GM21447 (cell line): ENCODE data around the gene OR5H15.
"Not testable (repeated sequence)": the region's sequence is repeated elsewhere in the genome, so short reads cannot be mapped to it uniquely, and the experiment has no call there.

Experiments
- ATAC-seq: cut with Tn5 transposase; IDR thresholded peaks from one replicate; pipeline ENCODE4 v1.9.1; 2021; ENCODE audit not compliant: unreplicated experiment

Gene OR5H15

DNA sequence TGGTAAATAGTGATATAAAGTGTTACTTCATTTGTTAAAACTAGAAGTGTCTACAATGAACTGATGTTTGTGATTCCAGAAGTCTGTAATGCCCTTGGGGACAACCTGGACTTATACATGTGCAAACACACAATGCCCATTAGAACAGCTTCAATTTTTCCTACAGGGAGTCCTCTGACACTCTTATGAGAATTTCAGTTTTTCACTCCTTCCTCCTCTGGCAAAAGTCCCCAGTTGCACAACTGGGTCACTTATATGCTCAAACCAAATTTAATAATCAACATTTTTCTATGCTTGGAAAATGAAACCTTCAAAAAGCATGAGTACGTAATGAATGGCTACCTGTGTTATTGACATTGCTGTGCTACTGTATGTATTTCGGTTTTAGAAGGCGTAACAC, at the start of gene OR5H15:
OR5H15 (plus strand) TSS at position 301 of the 400 bp plus-strand sequence. CDS start 2,004 bp downstream, outside the sequence.
- ATAC-seq: no peak

- ATAC-seq: no peak
Measured at GRCh38 chr3:98130421-98130820, 36.1 kb upstream of the OR5H15 start, which contains the start of gene OR5H1. TSS of gene OR5H1 (plus strand) at chr3:98130721. CDS start at chr3:98132698, 1,977 bp downstream.

DNA sequence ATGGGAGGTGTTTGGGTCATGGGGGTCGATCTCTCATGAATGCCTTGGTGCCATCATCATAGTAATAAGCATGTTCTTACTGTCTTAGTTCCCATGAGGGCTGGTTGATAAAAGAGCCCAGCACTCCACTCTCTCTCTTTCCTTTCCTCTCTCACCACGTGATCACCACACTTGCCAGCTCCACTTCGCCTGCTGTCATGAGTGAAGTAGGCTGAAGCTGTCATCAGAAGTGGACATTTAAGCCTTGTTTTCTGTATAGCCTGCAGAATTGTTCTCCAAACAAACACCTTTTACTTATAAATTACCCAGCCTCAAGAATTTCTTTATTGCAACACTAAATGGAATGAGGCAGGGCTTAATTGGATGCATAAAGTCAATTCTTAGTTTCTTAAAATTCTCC, 29.9 kb upstream of the OR5H15 start:
- ATAC-seq: no peak

DNA sequence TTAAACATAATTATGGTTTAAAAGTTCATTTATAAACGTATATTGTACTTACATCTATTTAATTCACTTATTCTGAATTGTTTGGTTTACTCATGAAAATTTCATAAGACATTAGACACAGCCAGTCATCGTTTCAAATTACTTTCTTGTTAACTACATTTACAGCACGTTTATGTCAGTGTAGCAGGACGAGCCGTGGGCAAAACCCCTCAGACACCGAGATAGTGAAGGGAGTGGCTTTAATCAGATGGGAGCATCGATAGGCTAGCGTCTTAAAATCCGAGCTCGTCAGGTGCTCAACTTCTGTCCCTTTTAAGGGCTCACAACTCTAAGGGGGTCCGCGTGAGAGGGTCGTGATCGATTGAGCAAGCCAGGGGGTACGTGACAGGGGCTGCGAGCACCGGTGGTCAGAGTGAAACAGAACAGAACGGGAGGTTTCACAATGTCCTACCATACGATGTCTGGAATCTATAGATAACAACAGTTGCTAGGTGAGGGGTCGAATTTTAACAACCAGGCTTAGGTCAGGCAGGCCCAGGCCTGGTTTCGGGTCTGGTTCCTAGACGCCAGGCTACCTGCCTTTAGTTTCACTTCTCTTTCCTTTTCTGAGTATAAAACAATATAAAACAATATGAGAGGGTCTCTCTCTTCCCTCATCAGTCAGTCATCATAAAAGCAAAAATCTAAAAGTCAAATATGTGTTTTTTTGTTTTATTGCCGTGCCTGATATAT, 28.5 kb upstream of the OR5H15 start:
- ATAC-seq: not testable (repeated sequence)

DNA sequence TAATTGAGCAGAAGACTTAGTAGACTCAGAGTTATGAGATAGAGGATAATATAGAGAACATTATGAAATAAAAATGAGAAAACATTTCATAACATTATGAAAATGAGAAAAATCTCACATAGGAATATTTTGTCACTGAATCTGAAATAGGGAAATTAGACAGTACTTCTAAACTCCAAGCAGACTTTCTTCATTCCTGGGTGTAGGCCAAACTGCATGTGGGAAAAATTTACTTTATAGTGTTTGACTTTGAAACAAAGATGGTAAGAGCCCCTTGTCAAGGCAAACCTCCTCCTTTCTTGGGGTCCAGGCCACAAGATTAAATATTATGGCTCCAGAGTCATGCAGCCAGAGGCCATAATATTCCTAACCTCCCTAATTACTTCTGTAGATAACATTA, 26.0 kb upstream of the OR5H15 start:
- ATAC-seq: no peak

DNA sequence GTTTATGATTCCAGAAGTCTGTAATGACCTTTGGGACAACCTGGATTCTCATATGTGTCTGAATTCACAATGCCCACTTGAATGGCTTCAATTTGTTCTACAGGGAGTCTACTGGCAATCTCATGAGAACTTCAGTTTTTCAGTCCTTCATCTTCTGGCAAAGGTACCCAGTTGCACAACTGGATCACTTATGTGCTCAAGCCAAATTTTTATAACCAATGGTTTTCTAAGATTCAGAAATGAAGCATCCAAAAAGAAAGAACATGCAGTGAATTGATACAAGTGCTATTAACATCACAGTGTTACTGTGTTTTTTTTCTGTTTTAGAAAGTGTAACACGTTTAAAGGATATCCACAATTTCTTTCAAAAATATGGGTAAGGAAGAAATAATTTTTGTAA, 19.3 kb upstream of the OR5H15 start, which contains the start of gene OR5H14:
OR5H14 (plus strand) TSS at position 301 of the 400 bp plus-strand sequence. CDS start 1,907 bp downstream, outside the sequence.
- no peak for ATAC-seq

GRCh38 chr3:98148751-98149150, 17.7 kb upstream of the OR5H15 start:
- ATAC-seq: no peak

- not testable (repeated sequence) for ATAC-seq
Measured at GRCh38 chr3:98149456-98149855, 17.0 kb upstream of the OR5H15 start.

DNA sequence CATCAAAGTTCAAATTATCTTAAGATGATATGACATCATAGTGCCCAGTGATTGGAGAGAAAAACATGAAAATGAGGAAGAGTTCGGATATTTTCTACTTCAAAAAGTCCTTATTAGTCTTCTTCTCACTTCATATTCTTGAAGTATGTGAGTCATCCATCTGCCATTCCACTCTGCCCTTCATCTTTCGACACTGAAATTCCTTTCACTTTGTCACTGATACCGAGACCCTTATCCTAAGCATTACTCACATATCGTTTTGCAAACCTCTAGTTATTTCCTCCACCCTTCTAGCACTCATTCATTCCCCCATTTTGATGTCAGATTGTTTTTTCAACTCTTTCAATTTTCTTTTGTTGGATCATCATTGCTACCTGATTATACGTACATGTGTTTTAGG, 15.3 kb upstream of the OR5H15 start:
- ATAC-seq: no peak

DNA sequence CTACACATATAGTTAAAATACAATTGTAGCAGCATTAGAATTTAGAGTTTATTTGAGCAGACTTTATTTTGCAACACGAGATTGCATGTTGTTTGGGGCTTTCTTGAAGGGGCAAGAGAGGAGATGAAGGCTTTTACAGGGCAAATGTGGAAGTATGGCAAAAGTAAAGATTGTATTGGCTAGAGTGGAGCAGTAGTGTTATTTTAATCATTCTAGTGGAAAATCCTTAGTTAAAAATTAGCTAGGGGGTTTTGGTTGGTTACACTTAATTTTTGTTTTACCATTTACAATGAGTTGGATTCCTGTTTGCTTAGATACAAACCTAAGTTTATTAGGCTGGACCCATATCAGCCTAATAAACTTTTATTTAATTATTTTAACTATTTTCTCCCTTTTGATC, 4.6 kb downstream of the OR5H15 start:
- ATAC-seq: no peak

GRCh38 chr3:98172621-98173020, 6.1 kb downstream of the OR5H15 start:
- ATAC-seq: no peak

- ATAC-seq: no peak
Measured at GRCh38 chr3:98180319-98180890, 13.9 kb downstream of the OR5H15 start.

DNA sequence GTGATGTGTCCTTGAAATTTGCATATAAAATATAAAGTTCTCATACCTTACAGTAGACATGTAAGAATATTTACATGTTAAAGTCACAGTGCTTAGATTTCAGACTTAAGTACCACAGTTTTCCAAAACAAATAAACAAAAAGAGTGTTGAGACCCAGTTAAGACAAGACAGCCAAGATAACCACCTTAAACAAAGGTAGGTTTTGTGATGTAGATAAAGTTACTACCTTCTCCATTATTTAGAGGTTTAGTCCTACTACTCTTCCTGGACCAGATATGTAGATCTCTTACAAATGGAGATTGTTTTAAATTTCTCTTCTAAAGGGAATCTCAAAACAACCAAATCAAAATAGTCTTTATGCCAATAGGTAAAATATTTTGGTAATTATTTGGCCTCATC, 15.7 kb downstream of the OR5H15 start:
- no peak for ATAC-seq

DNA sequence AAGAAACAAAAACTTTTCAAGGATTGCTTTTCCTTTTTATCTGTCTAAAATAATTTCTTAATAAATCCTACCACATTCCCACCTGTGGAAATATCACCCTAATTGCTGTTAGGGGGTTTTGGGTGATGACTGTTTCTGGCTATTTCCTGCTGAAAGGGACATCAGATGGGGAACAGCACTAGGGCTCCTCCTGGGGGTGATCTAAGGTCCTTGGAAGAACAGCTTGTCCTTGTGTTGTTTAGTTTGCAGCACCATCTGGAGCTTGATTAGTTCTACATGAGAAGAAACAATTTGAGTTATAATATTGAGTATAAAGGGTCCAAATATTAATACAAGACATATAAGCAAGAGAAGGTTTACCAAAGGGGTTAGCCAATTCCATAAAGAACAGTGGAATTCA, 18.7 kb downstream of the OR5H15 start:
- no peak for ATAC-seq

DNA sequence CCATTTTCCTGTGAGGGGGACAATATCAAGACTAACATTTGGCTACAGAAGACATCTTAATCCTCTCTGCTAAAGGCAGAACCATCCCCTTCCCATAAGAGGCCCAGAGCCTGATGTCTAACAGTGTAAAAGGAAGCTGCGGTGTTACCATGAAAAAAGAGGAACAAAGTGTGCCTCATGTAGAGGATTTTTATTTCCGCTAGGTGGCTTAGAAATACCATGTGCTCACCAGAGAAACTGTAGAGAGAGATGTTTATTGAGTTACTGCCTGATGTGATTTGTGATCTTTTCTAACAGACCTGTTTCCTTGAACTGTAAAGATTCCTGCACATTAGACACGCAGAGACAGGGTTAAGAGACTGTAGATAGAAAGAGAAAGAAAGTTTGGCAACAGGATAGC, 22.0 kb downstream of the OR5H15 start:
- ATAC-seq: peak; percentile 81

DNA sequence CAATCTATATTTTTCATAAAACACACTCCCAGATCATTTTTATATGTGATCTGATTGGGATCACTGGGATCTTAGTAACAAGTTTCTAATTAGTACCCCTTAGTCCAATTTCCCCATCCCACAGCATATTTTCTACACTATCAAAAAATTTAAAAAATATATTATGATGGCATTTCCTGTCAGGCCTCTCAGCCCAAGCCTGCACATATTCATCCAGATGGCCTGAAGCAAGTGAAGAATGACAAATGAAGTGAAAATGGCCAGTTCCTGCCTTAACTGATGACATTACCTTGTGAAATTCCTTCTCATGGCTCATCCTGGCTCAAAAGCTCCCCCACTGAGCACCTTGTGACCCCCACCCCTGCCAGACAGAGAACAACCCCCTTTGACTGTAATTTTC, 24.4 kb downstream of the OR5H15 start:
- ATAC-seq: not testable (repeated sequence)

GRCh38 chr3:98196293-98196692, 29.8 kb downstream of the OR5H15 start:
- ATAC-seq: not testable (repeated sequence)

DNA sequence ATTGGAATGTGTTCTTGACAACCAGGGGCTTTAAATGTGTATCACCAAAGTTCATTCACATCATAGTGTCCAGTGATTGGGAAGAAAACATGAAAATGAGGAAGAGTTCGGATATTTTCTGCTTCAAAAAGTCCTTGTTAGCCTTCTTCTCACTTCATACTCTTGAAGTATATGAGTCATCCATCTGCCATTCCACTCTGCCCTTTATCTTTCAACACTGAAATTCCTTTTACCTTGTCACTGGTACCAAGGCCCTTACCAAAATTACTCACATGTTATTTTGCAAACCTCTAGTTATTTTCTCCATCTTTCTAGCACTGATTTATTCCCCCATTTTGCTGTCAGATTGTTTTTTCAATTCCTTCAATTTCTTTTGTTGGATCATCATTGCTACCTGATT, 32.5 kb downstream of the OR5H15 start:
- ATAC-seq: no peak

DNA sequence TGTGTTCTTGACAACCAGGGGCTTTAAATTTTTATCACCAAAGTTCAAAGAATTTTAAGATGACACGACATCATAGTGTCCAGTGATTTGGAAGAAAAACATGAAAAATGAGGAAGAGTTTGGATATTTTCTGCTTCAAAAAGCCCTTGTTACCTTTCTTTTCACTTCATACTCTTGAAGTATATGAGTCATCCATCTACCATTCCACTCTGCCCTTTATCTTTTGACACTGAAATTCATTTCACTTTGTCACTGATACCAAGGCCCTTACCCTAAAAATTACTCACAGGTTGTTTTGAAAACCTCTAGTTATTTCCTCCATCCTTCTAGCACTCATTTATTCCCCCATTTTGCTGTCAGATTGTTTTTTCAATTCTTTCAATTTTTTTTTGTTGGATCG, 42.7 kb downstream of the OR5H15 start:
- ATAC-seq: no peak

- no peak for ATAC-seq
Measured at GRCh38 chr3:98213276-98213675, 46.8 kb downstream of the OR5H15 start.

DNA sequence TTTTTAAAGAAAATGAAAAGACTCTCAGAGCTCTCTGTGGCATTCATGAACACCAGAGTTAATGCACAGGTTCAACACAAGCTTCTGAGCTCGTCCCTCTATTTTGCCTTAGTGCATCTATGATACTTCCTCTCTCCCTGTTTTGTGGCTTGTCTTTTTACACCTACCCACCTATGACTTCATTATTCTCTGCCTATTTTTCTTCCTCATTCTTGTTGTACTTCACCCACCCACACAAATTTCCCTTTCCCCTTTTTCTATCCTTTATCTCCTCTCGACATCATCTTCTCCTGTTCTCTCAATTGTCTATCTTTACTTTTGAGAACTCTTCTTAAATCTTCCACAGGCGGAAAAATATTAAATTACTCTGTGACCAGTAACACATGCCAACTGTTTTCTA, 48.6 kb downstream of the OR5H15 start:
- no peak for ATAC-seq
